Heart left ventricle (tissue), 13 donors: ENCODE data around the gene ST7.

ENCODE experiments used
- POLR2A ChIP-seq, 2 donors: fragments of 450-650 bp; IDR thresholded peaks; one replicate each; pipeline ENCODE4 v1.6.1; 2017; ENCODE audit warnings: antibody characterized with exemption in 2 of 2, mild to moderate bottlenecking in 2 of 2, moderate library complexity in 2 of 2
- TF ChIP-seq, protein P1 (sequence below), 12 donors: fragments of 200-600 bp; sonication (generic) in 4 of 12; IDR thresholded peaks; one replicate each; pipeline versions ENCODE4 v1.5.0 to v1.8.0; 2018 to 2022; ENCODE audit warnings: antibody characterized with exemption in 12 of 12, mild to moderate bottlenecking in 5 of 12
- donor health status: ischemic (EF 13 %, LVEDD 7.1; RV severe dilation, severe dysfunction).
- donor health status: DM: no; HTN: yes; CAD: no.
- donor health status: DM: no; HTN: no; CAD: no.
- donor health status: ischemic (EF 25% LVEDD 6.9; RV normal size, moderate dysfunction).
- donor health status: ischemic (EF 25% LVEDD 5.7; RV mildly dilated, moderate dysfunction).
- donor health status: ischemic (EF 35%, LVEDD 5.7; RV mildly dilated, moderate dysfunction).
- donor health status: nonischemic (EF 11% LVEDD 7.7; RV severe dilation, severe dysfunction).
- donor health status: DM: yes; HTN: yes; CAD: no.
- donor health status: PGD.
- donor health status: ischemic (EF 29% LVEDD 5.4; RV normal size, mild dysfunction).
- donor health status: nonischemic (EF 23%, LVEDD 6.1; RV moderate dilation, normal function).

DNA sequence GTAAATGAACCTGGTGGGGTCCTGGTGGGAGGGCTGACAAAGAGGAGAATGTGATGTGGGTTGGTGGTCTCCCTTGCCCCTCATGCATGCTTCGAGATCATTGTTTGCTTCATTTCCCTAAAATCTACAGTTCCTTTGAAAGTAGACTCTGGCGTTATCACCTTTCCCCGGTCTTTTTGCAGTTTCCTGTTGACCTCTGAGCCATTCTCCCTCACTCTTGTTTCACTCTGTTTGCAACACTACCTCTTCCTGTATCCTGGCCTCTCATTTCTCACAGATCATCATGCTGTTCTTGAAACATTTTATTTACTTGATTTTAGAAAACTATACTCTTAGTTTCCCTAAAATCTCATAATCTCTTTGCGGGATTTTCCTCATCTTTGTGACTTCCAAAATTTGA is 189.8 kb downstream of the ST7 start:
- TF ChIP-seq, protein P1, sequence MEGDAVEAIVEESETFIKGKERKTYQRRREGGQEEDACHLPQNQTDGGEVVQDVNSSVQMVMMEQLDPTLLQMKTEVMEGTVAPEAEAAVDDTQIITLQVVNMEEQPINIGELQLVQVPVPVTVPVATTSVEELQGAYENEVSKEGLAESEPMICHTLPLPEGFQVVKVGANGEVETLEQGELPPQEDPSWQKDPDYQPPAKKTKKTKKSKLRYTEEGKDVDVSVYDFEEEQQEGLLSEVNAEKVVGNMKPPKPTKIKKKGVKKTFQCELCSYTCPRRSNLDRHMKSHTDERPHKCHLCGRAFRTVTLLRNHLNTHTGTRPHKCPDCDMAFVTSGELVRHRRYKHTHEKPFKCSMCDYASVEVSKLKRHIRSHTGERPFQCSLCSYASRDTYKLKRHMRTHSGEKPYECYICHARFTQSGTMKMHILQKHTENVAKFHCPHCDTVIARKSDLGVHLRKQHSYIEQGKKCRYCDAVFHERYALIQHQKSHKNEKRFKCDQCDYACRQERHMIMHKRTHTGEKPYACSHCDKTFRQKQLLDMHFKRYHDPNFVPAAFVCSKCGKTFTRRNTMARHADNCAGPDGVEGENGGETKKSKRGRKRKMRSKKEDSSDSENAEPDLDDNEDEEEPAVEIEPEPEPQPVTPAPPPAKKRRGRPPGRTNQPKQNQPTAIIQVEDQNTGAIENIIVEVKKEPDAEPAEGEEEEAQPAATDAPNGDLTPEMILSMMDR (IDR thresholded peaks at IDR 0.05): no peak
- no peak for TF ChIP-seq POLR2A (IDR thresholded peaks at IDR 0.05)
